Activated T-helper 1 cell treated with anti-CD3 and anti-CD28 coated beads, Interleukin-12 subunit alpha, Interleukin-12 subunit beta, Interleukin-2, Interleukin-4 antibody, amounts not matched to agents 30 ng/mL and 10 ng/mL and 1 ng/mL, durations not matched to agents 14 hours and 24 hours and 36 hours (primary cell): ENCODE data around the gene SPPL2B. TPM values are rescaled to one million over a fixed set of nuclear protein-coding genes. Genes with fewer than 3 reads are reported as not detected.
A peak's percentile ranks its signal among the peaks of the same experiment; 100 is the strongest.

Experiments
- DNase-seq: peaks from one replicate; pipeline ENCODE4 v3.0.0; 2021; ENCODE audit warnings: low spot score
- H3K27ac Mint-ChIP-seq: one replicate; pipeline ENCODE4 v1.8.0; 2021; ENCODE audit warnings: mild to moderate bottlenecking, mixed read lengths
- H3K27me3 Mint-ChIP-seq: one replicate; pipeline ENCODE4 v1.8.0; 2022; ENCODE audit warnings: mild to moderate bottlenecking, moderate library complexity, mixed read lengths; ENCODE audit not compliant: insufficient read depth
- H3K36me3 Mint-ChIP-seq: one replicate; pipeline ENCODE4 v1.8.0; 2021; ENCODE audit warnings: low read depth, mixed read lengths
- H3K4me1 Mint-ChIP-seq: one replicate; pipeline ENCODE4 v1.8.0; 2021; ENCODE audit warnings: low read depth, mixed read lengths
- H3K4me3 Mint-ChIP-seq: one replicate; pipeline ENCODE4 v1.8.0; 2021; ENCODE audit warnings: mild to moderate bottlenecking, moderate library complexity, mixed read lengths
- H3K9me3 Mint-ChIP-seq: one replicate; pipeline ENCODE4 v1.8.0; 2021; ENCODE audit warnings: mixed read lengths
- intact Hi-C: fragments of 100-400 bp; cut with micrococcal nuclease; formaldehyde crosslinking; loops from one replicate; pipeline ENCODE4 v1.15.1; 2024
- total RNA-seq: library from RNA; stranded (reverse); gene quantifications from 2 replicates; pipeline ENCODE4 v1.2.3, GENCODE V29; 2022

Gene SPPL2B
- total RNA-seq, 1 donor from 2014 or later, result 71.4 TPM

DNA sequence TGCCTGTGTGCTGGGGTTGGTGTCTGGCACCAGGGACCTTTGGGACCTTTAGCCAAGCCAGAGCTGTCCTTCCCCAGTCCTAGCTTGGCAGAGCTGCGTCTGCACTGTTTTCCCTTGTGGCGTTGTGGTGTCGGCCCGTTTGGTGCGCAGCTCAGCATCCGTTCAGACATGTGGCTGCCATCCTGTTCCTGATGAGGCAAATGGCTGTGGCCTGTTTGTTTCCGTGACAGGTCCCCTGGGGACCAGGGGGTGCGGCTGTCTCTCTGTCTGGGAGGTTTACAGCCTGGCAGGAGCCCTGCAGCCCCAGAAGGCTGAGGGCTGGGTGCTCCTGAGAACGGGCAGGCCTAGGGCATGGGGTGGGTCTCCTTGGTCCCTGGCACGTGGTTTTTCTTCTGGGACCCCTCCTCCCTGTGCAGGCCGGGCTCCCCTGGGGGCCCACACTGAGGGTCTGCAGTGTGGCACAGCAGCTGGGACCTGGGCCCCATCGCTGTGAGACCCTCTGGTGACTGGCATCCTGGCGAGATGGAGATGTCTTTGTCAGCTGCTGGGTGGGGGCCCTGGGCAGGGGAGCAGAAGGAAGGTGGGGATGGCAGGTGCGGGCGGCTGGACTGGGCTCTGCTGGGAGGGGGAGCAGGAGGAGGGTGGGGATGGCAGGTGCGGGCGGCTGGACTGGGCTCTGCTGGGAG, 4.0 kb downstream of the SPPL2B start:
- intact Hi-C loops, result no loop called here
- Mint-ChIP-seq H3K4me3 (peak overlapping the region; percentile 46), H3K36me3 (peaks cover 18% of the 10 kb centered on the region), H3K27me3 (no peaks in the 10 kb centered on the region), H3K4me1 (peaks cover 48% of the 10 kb centered on the region), H3K27ac (peak overlapping the region; percentile 89), H3K9me3 (peaks cover 8% of the 10 kb centered on the region)
- peak; percentile 55 for DNase-seq

DNA sequence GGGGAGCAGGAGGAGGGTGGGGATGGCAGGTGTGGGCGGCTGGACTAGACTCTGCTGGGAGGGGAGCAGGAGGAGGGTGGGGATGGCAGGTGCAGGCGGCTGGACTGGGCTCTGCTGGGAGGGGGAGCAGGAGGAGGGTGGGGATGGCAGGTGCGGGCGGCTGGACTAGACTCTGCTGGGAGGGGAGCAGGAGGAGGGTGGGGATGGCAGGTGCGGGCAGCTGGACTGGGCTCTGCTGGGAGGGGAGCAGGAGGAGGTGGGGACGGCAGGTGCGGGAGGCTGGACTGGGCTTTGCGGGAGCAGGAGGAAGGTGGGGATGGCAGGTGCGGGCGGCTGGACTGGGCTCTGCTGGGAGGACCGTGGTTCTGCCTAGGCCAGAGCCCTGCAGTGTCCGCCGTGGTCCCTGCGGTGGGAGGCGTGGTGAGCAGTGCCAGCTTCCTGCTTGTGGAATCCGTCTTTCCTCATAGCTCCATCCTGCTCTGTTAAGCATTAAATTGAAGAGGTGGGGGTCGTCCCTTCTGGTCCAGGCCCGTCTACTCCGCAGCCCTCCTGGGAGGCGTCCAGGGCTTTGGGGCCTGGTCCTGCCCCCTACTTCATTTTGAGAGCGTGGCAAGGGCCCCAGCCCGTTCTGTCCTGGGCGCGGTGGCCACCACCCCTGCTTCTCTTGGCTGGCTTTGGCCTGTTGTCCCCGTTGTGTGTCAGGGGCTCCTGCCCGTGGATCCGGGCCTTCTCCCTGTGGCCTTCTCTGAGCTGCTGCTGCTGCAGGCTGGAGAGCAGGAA, 4.7 kb downstream of the SPPL2B start:
- peak overlapping the region; percentile 71 for H3K27ac Mint-ChIP-seq
- no peak for DNase-seq
- no peaks in the 10 kb centered on the region for H3K27me3 Mint-ChIP-seq
- H3K36me3 Mint-ChIP-seq, result peaks cover 16% of the 10 kb centered on the region
- no peak overlapping the region for H3K4me3 Mint-ChIP-seq
- peaks cover 8% of the 10 kb centered on the region for H3K9me3 Mint-ChIP-seq
- intact Hi-C loops, result no loop called here
- peaks cover 44% of the 10 kb centered on the region for H3K4me1 Mint-ChIP-seq

- no peak for DNase-seq
- Mint-ChIP-seq H3K9me3 (peaks cover 8% of the 10 kb centered on the region), H3K36me3 (peaks cover 14% of the 10 kb centered on the region), H3K27ac (peak overlapping the region; percentile 71), H3K27me3 (no peaks in the 10 kb centered on the region), H3K4me1 (peaks cover 44% of the 10 kb centered on the region), H3K4me3 (no peak overlapping the region)
- intact Hi-C loops, result no loop called here
Measured at GRCh38 chr19:2333807-2334211, 5.3 kb downstream of the SPPL2B start.

- Mint-ChIP-seq H3K4me3 (no peak overlapping the region), H3K27me3 (no peaks in the 10 kb centered on the region), H3K27ac (no peak overlapping the region), H3K36me3 (peaks cover 11% of the 10 kb centered on the region), H3K4me1 (peaks cover 38% of the 10 kb centered on the region), H3K9me3 (peaks cover 8% of the 10 kb centered on the region)
- intact Hi-C loops, result no loop called here
- no peak for DNase-seq
Measured at GRCh38 chr19:2334426-2334825, 5.9 kb downstream of the SPPL2B start.

DNA sequence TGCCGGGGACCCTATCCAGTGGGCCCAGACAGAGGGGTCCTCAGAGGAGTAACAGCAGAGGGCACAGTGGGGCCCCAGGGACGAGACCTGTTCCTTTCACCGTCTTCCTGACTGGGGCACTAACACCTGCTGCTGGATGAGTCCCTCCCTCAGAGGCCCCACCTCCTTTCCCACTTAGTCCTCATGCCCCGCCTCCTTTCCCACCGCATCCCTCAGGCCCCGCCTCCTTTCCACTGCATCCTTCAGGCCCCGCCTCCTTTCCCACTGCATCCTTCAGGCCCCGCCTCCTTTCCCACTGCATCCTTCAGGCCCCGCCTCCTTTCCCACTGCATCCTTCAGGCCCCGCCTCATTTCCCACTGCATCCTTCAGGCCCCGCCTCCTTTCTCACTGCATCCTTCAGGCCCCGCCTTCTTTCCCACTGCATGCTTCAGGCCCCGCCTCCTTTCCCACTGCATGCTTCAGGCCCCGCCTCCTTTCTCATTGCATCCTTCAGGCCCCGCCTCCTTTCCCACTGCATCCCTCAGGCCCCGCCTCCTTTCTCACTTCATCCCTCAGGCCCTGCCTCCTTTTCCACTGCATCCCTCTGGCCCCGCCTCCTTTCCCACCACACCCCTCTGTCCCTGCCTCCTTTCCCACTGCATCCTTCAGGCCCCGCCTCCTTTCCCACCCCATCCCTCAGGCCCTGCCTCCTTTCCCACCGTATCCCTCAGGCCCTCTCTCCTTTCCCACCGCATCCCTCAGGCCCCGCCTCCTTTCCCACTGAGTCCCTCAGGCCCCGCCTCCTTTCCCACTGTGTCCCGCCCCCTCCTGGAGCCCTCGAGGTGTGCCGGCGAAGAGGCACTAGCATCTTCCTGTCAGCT, 6.7 kb downstream of the SPPL2B start:
- peaks cover 8% of the 10 kb centered on the region for H3K9me3 Mint-ChIP-seq
- intact Hi-C loops, result no loop called here
- peaks cover 33% of the 10 kb centered on the region for H3K4me1 Mint-ChIP-seq
- H3K27ac Mint-ChIP-seq, result peak overlapping the region; percentile 12
- DNase-seq, result no peak
- H3K4me3 Mint-ChIP-seq, result no peak overlapping the region
- no peaks in the 10 kb centered on the region for H3K27me3 Mint-ChIP-seq
- H3K36me3 Mint-ChIP-seq, result peaks cover 9% of the 10 kb centered on the region

DNA sequence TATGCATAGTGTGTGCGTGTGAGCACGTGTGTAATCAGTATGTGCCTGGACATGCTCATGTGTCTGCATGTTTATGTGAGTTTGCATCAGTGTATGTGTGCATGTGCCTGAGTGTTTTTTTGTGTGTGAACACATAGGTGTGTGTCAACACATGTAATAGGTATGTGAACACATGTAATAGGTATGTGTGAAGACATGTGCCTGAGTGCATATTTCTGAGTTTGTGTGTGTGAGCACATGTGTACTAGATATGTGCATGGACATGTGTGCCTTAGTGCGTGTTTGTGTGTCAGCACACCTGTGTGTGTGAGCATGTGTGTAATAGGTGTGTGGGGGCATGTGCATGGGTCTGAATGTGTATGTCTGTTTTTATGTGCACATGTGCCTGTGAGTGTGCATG, 7.4 kb downstream of the SPPL2B start:
- H3K9me3 Mint-ChIP-seq, result peaks cover 8% of the 10 kb centered on the region
- no peak for DNase-seq
- H3K36me3 Mint-ChIP-seq, result peaks cover 9% of the 10 kb centered on the region
- no peak overlapping the region for H3K4me3 Mint-ChIP-seq
- H3K27ac Mint-ChIP-seq, result no peak overlapping the region
- no peaks in the 10 kb centered on the region for H3K27me3 Mint-ChIP-seq
- H3K4me1 Mint-ChIP-seq, result peaks cover 26% of the 10 kb centered on the region
- intact Hi-C loops, result no loop called here

GRCh38 chr19:2336528-2337328, 8.2 kb downstream of the SPPL2B start:
- Mint-ChIP-seq H3K4me3 (no peak overlapping the region), H3K4me1 (peaks cover 18% of the 10 kb centered on the region)
- intact Hi-C loops, result no loop called here

GRCh38 chr19:2337329-2337707, 8.8 kb downstream of the SPPL2B start:
- intact Hi-C loops, result no loop called here
- DNase-seq, result no peak
- no peak overlapping the region for H3K27ac Mint-ChIP-seq
- H3K4me3 Mint-ChIP-seq, result no peak overlapping the region
- H3K4me1 Mint-ChIP-seq, result peaks cover 12% of the 10 kb centered on the region
- H3K9me3 Mint-ChIP-seq, result peaks cover 8% of the 10 kb centered on the region
- peaks cover 9% of the 10 kb centered on the region for H3K36me3 Mint-ChIP-seq
- H3K27me3 Mint-ChIP-seq, result no peaks in the 10 kb centered on the region

More at GRCh38 chr19:2336528-2337328, 8.2 kb downstream of the SPPL2B start:
- H3K36me3 Mint-ChIP-seq, result peaks cover 9% of the 10 kb centered on the region
- no peak for DNase-seq
- peaks cover 8% of the 10 kb centered on the region for H3K9me3 Mint-ChIP-seq
- no peak overlapping the region for H3K27ac Mint-ChIP-seq
- no peaks in the 10 kb centered on the region for H3K27me3 Mint-ChIP-seq

- Mint-ChIP-seq H3K27me3 (no peaks in the 10 kb centered on the region), H3K9me3 (peaks cover 8% of the 10 kb centered on the region), H3K4me1 (peaks cover 10% of the 10 kb centered on the region), H3K27ac (no peak overlapping the region), H3K4me3 (no peak overlapping the region), H3K36me3 (peaks cover 9% of the 10 kb centered on the region)
- intact Hi-C loops, result no loop called here
- no peak for DNase-seq
Measured at GRCh38 chr19:2338055-2338615, 9.7 kb downstream of the SPPL2B start.

DNA sequence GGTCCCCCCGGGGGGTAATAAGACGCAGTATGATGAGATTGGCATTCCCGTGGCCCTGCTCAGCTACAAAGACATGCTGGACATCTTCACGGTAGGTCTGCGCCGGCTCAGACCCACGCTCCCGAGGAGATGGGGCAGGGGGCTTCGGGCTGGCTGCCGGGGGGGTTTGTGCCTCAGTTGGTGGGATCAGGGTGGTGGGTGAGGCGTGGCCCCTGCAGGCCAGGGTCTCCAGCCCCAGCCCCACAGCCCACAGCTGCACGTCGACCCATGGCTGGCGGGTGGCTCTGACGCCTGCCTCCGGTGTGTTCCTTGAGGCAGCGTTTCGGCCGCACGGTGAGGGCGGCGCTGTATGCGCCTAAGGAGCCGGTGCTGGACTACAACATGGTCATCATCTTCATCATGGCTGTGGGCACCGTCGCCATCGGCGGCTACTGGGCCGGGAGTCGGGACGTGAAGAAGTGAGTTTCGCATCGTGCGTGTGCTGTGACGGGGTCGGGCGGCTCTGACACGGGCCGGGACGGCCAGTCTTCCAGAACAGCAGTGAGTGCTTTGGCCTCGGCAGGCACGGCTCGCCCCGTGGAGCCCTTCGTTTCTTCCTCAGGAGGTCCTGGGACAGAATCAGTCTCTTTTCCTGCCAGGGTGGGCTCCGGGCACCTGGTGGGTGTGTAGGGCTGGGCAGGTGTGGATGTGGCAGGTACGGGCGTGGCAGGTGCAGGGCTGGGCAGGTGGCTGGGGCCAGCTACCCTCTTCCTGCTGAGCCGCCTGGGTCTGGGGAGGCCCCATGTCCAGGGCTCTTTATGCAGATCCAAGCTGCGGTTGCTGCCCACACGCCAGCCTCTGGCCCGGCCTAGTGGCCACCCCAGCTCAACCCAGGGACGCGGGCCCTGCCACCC, 10.5 kb downstream of the SPPL2B start:
- Mint-ChIP-seq H3K4me1 (peaks cover 10% of the 10 kb centered on the region), H3K4me3 (no peak overlapping the region), H3K9me3 (peaks cover 8% of the 10 kb centered on the region), H3K27ac (no peak overlapping the region), H3K27me3 (no peaks in the 10 kb centered on the region), H3K36me3 (peaks cover 9% of the 10 kb centered on the region)
- no peak for DNase-seq
- intact Hi-C loops, result no loop called here

DNA sequence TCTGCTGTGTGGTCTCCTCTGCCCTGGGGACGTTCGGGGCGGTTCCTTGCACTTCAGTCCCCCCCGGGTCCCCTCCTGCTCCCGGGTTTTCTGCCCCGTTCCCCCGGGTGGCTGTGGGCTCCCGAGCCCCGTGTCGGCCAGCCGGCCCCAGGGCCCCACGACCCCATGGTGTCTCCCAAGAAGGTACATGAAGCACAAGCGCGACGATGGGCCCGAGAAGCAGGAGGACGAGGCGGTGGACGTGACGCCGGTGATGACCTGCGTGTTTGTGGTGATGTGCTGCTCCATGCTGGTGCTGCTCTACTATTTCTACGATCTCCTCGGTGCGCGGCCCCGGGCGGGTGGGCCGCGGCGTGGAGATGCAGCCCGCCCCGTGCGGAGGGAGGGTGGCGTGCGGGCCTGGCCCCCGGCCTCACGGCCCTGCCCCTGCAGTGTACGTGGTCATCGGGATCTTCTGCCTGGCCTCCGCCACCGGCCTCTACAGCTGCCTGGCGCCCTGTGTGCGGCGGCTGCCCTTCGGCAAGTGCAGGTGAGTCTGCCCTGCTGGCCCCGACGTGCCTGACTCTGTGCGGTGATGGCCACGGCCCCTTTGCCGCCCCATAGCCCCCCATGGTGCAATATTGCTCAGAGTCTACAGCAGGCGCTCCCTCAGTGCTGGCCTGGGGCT, 11.3 kb downstream of the SPPL2B start:
- Mint-ChIP-seq H3K4me1 (peaks cover 10% of the 10 kb centered on the region), H3K4me3 (no peak overlapping the region), H3K9me3 (peaks cover 8% of the 10 kb centered on the region), H3K27me3 (no peaks in the 10 kb centered on the region), H3K27ac (no peak overlapping the region), H3K36me3 (peaks cover 10% of the 10 kb centered on the region)
- DNase-seq, result no peak
- intact Hi-C loops, result no loop called here
